ENCODE data around the gene ARFGAP2. TPM values are rescaled to one million over a fixed set of nuclear protein-coding genes. Genes with fewer than 3 reads are reported as not detected.

ARFGAP2 gene
- total RNA-seq (78.9 and 84.3 TPM in 2 replicates), polyA plus RNA-seq (101 and 108 TPM in 2 replicates), polyA minus RNA-seq (111 and 135 TPM in 2 replicates), Bru-seq, nascent RNA (percentile 82 among the genes with signal in this experiment), BruChase-seq, experiment 1, labeled RNA remaining after a 6-hour chase (percentile 90 among the genes with signal in this experiment), BruChase-seq, experiment 2, labeled RNA remaining after a 2-hour chase (percentile 95 among the genes with signal in this experiment)
- 66.2 and 77.5 TPM in 2 replicates for polyA plus RNA-seq (2011; cell fraction: cytosol; rRNA removed)
- 210 and 239 TPM in 2 replicates for polyA plus RNA-seq (2011; cell fraction: nucleus; rRNA removed)
- polyA plus RNA-seq (2012), result 45.1 and 70.9 TPM in 2 replicates
- 35.0 TPM for polyA minus RNA-seq (2011; cell fraction: cytosol; rRNA and poly(A)+ RNA removed)
- 143 and 150 TPM in 2 replicates for polyA minus RNA-seq (2011; cell fraction: nucleus; rRNA and poly(A)+ RNA removed)
- long read RNA-seq, transcript ARFGAP2-205 (16 exons, 2,976 nt), result major isoform, 124 of 201 reads
- long read RNA-seq, partial matches to known transcripts, result 13 of 201 reads
- long read RNA-seq, other reads (novel, unspliced or antisense), result 53 of 201 reads

- Histone ChIP-seq H3K79me2 (ENCODE audit: control insufficient read depth, insufficient read depth, low read length) (peaks cover 44% of the 10 kb centered on the region), H3K4me2 (ENCODE audit: insufficient read depth, low read length) (peak within 1 kb of the TSS; percentile 84), H3K36me3 (ENCODE audit: control insufficient read depth in 2 of 2, extremely low read depth in 1 of 2, insufficient read depth in 2 of 2, low read length in 2 of 2) (peaks cover 5 to 31% of the 10 kb centered on the region in 2 experiments), H4K20me1 (replicated peaks; ENCODE audit: control insufficient read depth, extremely low read depth, insufficient read depth, low read length) (no peaks in the 10 kb centered on the region), H3K4me3 (replicated peaks in 1 of 3; ENCODE audit: insufficient read depth in 1 of 3, low read depth in 1 of 3, low read length in 3 of 3) (peak within 1 kb of the TSS; percentile 69 to 95 (median 79)), H3K9me1 (replicated peaks; ENCODE audit: control insufficient read depth, extremely low read depth, insufficient read depth, low read length) (no peaks in the 10 kb centered on the region), H3K27ac (ENCODE audit: insufficient read depth, low read depth, low read length) (peak within 1 kb of the TSS; percentile 91), H2AFZ (ENCODE audit: low read depth, low read length) (peak within 1 kb of the TSS; percentile 81), H3K27me3 (ENCODE audit: control insufficient read depth in 2 of 2, insufficient read depth in 2 of 2, low read length in 2 of 2) (no peaks in the 10 kb centered on the region), H3K9ac (replicated peaks; ENCODE audit: extremely low read depth, insufficient read depth, low read length) (peak within 1 kb of the TSS; percentile 97), H3K9me3 (replicated peaks; ENCODE audit: control insufficient read depth, insufficient read depth, low read length) (no peaks in the 10 kb centered on the region), H3K4me1 (ENCODE audit: control insufficient read depth, extremely low read depth, insufficient read depth, low read length) (peaks cover 13% of the 10 kb centered on the region)
- dilution Hi-C loops (cut with MboI; ENCODE audit: extremely low pct_ligation_motif_present, low sequenced_read_pairs) (no loop called here), intact Hi-C loops (cut with micrococcal nuclease) (loop anchor here (1.0 kb wide), 6 partner anchors 9 to 232 kb away; partner anchors contain the start of genes DDB2 and SLC39A13)
- no peak for FAIRE-seq
- no peak for TF ChIP-seq GATA2 (IDR thresholded peaks at IDR 0.05; ENCODE audit: insufficient read depth, insufficient read length, low read depth, low read length)
- peak; percentile 81 for TF ChIP-seq POLR2AphosphoS5 (IDR thresholded peaks at IDR 0.05; ENCODE audit: insufficient read depth, low read depth, low read length)
- TF ChIP-seq, protein P1, sequence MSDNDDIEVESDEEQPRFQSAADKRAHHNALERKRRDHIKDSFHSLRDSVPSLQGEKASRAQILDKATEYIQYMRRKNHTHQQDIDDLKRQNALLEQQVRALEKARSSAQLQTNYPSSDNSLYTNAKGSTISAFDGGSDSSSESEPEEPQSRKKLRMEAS (IDR thresholded peaks at IDR 0.05; ENCODE audit: insufficient read depth, insufficient read length), result no peak
- peak; percentile 80 for TF ChIP-seq POLR2A (IDR thresholded peaks at IDR 0.05; ENCODE audit: low read depth, low read length)
- TF ChIP-seq FOS (IDR thresholded peaks at IDR 0.05; ENCODE audit: borderline replicate concordance, insufficient read depth, low read length), result no peak
- TF ChIP-seq EZH2 (IDR thresholded peaks at IDR 0.05; ENCODE audit: borderline replicate concordance, low read depth, low read length, severe bottlenecking), result no peak
- TF ChIP-seq, protein P2, sequence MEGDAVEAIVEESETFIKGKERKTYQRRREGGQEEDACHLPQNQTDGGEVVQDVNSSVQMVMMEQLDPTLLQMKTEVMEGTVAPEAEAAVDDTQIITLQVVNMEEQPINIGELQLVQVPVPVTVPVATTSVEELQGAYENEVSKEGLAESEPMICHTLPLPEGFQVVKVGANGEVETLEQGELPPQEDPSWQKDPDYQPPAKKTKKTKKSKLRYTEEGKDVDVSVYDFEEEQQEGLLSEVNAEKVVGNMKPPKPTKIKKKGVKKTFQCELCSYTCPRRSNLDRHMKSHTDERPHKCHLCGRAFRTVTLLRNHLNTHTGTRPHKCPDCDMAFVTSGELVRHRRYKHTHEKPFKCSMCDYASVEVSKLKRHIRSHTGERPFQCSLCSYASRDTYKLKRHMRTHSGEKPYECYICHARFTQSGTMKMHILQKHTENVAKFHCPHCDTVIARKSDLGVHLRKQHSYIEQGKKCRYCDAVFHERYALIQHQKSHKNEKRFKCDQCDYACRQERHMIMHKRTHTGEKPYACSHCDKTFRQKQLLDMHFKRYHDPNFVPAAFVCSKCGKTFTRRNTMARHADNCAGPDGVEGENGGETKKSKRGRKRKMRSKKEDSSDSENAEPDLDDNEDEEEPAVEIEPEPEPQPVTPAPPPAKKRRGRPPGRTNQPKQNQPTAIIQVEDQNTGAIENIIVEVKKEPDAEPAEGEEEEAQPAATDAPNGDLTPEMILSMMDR (IDR thresholded peaks at IDR 0.05; ENCODE audit: extremely low read depth in 1 of 2, insufficient read depth in 1 of 2, low read depth in 1 of 2, low read length in 2 of 2), result no peak
- ChIA-PET CTCF (interaction anchor here (1.0 to 5.3 kb wide), 5 partner anchors 44 to 177 kb away, joined by 3 to 67 read pairs (median 5); partner anchors contain the start of genes ACP2, MYBPC3 and NR1H3), POLR2A (no interaction called here)
- BruUV-seq (replicated peaks), result TSS peak; percentile 57
- peak; percentile 97 for DNase-seq (ENCODE audit: low read depth, low spot score)
These were observed at the start of gene ARFGAP2 for GRCh38 chr11:47176328-47177228. ARFGAP2 (minus strand) TSS chr11:47176879; CDS start chr11:47176853, 26 bp downstream.
